ENCODE results near the gene TMEM44.
"Not testable (repeated sequence)": the region's sequence is repeated elsewhere in the genome, so short reads cannot be mapped to it uniquely, and the experiment has no call there.

The TMEM44 gene

GRCh38 chr3:194555175-194556062 is 77.8 kb downstream of the TMEM44 start:
- no peak for DNase-seq (ENCODE audit: low read depth, low spot score)

- no peak for DNase-seq (ENCODE audit: low read depth, low spot score)
Measured at GRCh38 chr3:194554473-194555123, 78.6 kb downstream of the TMEM44 start.

- no peak for DNase-seq (ENCODE audit: low read depth, low spot score)
Measured at GRCh38 chr3:194552327-194552949, 80.8 kb downstream of the TMEM44 start.

- no peak for DNase-seq (ENCODE audit: low read depth, low spot score)
Measured at GRCh38 chr3:194549853-194550252, 83.4 kb downstream of the TMEM44 start.

- DNase-seq (ENCODE audit: low read depth, low spot score) = no peak
Measured at GRCh38 chr3:194548346-194549321, 84.6 kb downstream of the TMEM44 start.

- DNase-seq (ENCODE audit: low read depth, low spot score) = no peak
Measured at GRCh38 chr3:194547042-194547441, 86.2 kb downstream of the TMEM44 start.

GRCh38 chr3:194545538-194545937 is 87.7 kb downstream of the TMEM44 start:
- DNase-seq (ENCODE audit: low read depth, low spot score) = not testable (repeated sequence)

GRCh38 chr3:194543550-194543949 is 89.7 kb downstream of the TMEM44 start:
- DNase-seq (ENCODE audit: low read depth, low spot score) = no peak

GRCh38 chr3:194541483-194541882 is 91.7 kb downstream of the TMEM44 start:
- no peak for DNase-seq (ENCODE audit: low read depth, low spot score)

GRCh38 chr3:194540274-194540905 is 92.8 kb downstream of the TMEM44 start:
- no peak for DNase-seq (ENCODE audit: low read depth, low spot score)

- no peak for DNase-seq (ENCODE audit: low read depth, low spot score)
Measured at GRCh38 chr3:194539498-194539897, 93.7 kb downstream of the TMEM44 start.

- DNase-seq (ENCODE audit: low read depth, low spot score) = no peak
Measured at GRCh38 chr3:194537732-194538247, 95.4 kb downstream of the TMEM44 start.

All from iPS DF 19.7 (cell line).